GM21576 (cell line): Measurements from ENCODE around the gene INPP5A.

Experiments used
- ATAC-seq: cut with Tn5 transposase; IDR thresholded peaks from one replicate; pipeline ENCODE4 v1.9.1; 2021; ENCODE audit warnings: mild to moderate bottlenecking, moderate library complexity; ENCODE audit not compliant: unreplicated experiment

The INPP5A gene

DNA sequence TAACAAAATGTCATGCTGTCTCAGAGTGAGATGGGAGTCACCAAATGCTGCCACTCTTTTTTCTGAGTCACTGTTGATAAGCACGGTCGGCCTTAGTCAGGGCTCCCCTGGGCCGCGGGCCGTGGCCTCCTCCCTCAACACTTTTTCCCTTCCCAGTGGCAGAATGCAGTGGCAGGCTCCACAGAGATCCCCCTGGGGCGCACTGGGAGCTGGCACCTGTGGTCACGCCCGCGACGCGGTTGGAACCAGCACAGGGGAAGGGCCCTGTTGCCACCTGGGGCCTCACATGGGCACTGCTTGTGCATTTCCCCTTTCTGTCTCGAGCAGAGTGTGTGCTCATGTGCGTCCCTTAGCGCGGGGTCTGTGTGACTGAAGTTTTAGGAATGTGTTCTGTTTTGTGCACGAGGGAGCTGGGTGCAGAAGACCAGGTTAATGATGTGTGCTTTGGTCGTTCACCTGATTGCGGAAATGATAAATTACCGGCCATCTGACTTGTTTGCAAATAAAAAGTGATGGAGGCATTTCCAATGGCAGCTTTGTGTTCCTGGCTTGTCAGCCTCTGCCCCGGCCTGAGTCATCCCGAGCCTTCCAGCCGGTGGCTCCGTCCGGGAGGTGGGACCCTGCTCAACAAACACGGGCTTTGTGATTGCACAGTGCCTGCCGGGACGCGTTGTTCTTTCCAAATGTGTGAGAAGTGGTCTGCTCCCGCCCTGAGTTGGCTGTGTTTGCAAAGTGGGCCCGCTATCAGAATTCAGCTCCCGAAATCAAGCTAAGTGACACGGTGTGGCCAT is 147.7 kb downstream of the INPP5A start:
- no peak for ATAC-seq

DNA sequence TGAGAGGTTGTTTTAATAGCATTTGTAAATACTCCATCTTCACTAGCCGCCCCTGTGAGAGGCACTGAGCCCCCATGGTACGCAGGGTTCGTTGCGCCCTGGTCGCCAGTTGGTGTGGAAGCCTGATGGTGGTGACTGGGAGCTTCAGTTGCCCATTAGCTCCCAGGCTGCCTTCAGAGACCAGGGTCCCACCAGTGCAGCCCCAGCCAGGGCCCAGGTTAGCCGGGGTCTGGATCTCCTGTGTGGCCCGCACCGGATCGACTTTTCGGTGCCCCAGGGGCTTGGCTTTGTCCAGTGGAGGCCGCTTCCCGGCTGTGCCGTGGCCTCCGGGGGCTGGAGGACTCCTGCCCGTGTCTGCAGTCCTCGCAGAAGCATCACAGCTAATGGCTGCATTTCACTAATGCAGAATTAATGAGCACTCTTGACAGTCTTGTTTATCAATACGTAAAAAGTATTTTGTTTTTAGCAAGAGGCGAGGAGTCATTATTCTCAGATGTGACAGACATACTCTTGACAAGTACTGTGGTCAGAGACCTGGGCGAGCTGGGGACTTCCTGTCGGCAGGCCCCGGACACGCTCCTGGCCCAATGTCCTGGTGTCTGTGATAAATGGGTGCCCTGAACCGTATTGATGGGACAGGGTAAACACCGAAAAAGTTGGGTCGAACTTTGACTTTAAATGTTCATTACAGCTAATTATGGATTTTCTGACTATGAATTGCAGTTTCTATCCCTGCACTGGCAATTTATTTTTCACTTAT is 148.5 kb downstream of the INPP5A start:
- no peak for ATAC-seq

DNA sequence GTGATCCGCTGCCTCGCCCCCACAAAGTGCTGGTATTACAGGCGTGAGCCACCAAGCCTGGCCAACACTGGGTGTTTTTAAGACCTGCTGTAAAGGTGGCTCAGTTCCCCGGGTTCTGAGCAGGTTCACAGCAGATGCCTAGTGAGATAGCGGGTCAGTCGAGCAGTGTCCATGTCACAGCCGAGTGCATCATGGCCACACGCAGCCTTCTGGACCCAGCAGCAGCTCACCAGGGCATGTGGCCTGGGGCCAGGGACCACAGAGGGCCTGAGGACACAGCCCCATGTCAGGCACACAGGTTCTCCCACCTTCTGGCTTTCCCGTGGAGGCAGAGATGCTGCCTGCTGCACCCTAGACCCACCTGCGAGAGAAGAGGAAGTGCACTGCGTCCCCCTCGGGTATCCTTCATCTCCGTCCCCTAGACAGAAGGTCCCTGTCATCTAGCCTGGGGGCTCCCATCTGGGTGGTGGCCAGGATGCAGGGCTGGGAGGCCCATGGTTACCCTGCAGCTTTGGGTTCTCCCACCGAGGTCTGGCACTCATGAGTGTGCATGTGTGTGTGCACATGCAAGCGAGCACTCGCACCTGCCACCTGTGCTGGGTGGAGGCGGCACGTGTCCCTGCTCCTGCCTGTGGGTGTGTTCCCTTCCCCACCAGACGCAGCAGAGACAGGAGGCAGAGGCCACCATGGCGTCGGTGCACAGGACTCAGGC is 149.8 kb downstream of the INPP5A start:
- no peak for ATAC-seq

DNA sequence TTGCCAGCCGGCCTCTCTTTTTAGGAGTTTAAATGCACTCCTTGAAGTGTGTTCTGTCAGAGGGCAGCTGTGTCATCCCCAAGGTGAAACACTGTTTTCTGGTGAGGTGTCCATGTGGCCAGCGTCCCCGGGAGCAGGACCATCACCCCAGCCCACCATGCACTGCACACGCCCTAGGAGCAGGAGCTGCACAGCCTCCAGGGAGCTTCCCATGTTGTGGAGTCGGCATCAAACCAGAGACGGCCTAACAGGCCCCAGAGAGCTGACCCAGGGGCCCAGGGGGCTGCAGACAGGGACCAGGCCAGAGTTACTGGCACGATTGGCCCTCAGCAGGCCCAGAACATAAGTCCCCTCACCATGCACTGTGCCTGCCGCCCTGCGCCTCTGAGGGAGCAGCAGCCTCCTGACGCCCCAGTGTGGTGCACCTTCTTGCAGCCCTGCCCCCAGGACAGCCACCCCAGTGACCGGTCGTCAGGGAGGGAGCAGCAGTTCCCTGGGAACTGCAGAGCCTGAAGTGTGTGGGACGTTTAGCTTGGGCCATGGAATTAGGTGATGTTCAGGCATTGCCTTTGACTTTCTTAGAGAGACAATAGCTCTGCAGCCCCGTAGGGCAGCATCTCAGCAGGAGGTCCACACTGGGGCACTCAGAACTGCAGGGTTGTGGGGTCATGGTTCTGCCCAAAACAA is 150.4 kb downstream of the INPP5A start:
- no peak for ATAC-seq

DNA sequence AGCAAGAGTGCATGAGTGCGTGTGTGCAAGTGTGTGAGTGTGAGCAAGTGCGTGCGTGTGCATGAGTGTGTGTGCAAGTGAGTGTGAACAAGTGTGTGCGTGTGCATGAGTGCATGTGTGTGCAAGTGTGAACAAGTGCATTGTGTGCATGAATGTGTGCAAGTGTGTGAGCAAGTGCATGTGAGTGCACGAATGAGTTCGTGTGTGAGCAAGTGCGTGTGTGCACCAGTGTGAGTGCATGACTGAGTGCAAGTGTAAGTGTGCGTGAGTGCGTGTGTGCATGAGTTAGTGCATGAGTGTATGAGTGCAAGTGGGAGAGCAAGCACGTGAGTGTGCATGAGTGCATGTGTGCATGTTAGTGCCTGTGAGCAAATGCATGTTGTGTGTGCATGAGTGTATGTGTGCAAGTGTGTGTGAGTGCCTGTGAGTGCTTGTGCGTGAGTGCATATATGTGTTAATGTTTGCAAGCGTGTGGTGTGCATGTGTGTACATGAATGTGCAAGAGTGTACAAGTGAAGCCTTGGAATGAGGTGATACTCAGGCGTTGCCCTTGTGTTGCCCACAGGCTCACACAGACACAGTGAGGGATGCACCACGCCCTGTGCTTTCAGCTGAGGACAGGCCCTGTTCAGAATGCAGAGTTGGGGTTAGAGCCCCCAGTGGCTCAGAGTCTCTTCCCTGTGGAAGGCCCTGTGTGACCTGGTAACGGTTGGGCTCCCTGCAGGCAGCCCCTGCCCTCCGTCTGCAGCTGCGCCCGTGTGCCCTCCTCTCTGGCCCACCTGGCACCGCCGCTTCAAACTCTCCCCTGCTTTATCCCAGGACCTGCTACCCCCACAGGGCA is 151.2 kb downstream of the INPP5A start:
- no peak for ATAC-seq

DNA sequence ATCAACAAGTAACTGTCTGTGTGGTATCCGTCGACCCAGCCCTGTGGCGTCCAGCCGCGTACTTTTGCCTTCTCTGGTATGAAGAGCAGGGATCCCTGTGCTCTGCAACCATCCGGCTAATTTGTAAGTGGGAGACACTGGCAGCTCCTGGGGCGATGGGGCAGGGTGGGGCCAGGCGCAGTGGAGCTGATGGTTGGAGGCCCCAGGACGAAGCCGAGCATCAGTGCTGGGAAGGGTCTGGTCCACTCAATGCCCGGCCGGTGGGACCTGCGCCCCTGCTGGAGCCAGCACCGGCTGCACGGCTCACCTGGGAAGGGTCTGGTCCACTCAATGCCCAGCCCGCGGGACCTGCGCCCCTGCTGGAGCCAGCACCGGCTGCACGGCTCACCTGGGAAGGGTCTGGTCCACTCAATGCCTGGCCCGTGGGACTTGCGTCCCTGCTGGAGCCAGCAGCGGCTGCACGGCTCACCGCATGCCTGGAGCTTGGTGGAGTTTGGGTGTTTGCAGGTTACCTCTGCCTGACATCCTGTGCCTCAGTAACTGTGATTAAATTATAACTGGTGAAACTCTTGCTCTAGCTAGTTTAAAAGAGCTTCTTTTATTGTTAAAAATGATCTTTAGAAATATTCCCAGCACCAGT is 152.3 kb downstream of the INPP5A start:
- no peak for ATAC-seq

DNA sequence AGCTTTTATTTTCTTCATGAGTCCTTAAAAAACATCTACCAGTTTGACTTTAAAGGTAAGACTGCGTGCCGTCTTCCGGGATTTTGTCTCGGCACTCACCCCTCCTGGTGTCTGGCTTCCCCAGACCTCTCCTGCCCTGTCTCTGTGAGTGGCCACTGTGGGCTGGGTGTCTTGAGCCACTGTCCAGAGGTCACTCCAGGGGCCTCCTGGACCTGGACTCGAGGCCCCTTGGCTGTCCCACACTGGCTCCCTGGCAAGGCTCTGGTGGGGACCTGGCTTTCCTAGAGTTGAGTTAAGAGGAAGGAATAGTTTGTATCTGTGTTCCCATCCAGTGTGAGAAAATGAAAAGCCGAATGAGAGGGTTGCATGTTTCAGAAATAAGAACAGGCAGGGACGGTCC is 152.8 kb downstream of the INPP5A start:
- no peak for ATAC-seq

DNA sequence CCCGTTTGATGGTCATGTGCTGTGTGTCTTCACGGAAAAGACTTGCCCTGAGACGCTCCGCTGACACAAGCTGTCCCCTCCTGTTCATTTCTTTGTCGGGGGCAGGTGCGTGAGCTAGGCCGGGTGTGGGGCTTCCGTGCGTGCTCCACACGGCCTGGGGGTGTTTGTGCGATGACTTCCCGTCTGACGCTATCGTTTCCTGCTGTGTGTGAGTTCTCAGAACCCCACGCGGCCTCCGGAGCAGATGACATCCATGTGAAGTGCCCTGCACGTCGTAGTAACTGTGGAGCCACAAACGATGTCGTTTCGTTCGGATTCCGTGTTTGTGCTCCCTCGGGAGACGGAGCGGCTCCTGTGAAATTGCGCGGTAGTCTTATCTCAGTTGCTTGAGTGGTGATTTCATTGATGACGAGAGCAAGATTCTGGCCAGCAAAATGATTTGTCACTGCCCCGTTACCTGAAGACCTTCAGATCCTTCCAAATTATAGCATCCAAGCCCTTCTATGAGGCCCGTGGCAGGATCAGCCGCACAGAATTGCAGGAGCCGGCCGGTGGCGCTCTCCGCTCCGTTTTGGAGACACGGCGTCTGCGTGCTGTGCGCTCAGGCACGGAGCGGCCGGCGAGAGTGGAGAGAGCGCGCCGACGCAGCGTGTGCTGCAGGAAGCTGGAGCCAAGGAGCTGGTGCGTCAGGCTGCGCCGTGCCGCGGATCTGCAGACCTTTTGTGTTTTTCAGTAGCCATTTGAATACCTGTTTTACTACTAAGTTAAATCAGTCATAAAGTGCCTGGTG is 153.4 kb downstream of the INPP5A start:
- ATAC-seq: no peak

DNA sequence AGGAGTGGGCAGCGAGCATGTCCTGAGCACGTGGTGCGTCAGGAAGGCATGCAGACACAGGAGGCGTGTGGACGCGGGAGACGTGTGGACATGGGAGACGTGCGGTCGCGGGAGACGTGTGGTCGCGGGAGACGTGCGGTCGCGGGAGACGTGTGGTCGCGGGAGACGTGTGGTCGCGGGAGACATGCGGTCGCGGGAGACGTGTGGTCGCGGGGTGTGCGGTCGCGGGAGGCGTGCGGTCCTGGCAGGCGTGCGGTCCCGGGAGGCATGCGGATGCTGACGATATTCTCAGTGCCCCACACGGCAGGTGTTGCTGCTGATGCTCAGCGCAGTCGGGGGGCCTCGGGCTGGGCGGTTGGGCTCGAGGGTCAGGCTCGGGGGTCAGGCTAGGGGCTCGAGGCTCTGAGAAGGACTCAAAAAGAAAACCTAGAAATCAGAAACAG is 154.1 kb downstream of the INPP5A start:
- no peak for ATAC-seq

DNA sequence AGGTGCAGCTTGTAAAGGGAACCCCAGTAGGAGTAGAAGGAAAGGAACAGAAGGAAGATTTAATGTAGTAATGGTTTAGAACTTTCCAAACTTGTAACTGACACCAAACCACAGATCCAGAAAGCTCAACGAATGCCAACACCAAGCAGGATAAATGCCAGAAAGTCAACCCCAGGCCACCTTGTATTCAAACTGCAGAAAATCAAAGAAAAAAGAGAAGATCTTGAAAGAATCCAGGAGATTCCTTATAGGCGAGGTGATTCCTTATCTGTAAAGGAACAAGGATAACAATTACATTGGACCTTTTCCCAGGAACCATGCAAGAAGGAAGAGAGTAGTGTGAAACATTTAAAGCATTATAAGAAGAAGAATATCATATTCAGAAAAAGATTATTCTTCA is 154.7 kb downstream of the INPP5A start:
- ATAC-seq: no peak

DNA sequence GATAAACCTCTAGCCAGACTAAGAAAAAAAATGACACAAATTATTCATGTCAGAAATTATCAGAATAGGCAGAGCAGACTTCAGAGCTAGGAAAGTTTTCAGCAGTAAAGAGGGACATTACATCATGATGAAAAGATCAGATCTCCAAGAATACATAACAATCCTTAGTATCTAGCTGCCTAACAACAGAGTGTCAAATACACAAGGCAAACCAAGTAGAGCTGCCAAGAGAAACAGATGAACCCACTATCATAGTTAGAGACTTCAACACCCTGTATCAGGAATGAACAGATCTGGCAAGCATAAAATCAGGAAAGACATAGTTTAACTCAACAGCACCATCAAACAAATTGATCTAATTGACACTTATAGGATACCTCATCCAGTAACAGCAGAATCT is 156.1 kb downstream of the INPP5A start:
- ATAC-seq: no peak

DNA sequence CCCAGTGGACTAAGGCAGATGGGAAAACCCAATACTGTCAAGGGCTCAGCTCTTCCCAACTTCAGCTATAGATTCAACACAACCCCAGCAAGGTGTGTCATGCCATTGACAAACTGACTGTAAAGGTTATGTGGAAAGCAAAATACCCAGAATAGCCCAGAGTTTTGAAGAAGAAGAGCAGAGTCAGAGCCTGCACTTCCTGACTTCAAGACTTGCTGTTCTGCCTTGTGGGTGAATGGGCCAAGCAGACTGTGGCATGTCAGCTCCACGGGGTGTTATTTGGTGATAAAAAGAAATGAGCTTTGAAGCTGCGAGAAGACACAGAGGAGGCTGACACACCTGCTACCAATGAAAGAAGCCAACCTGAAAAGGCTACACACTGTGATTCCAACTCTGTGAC is 158.6 kb downstream of the INPP5A start:
- ATAC-seq: no peak

DNA sequence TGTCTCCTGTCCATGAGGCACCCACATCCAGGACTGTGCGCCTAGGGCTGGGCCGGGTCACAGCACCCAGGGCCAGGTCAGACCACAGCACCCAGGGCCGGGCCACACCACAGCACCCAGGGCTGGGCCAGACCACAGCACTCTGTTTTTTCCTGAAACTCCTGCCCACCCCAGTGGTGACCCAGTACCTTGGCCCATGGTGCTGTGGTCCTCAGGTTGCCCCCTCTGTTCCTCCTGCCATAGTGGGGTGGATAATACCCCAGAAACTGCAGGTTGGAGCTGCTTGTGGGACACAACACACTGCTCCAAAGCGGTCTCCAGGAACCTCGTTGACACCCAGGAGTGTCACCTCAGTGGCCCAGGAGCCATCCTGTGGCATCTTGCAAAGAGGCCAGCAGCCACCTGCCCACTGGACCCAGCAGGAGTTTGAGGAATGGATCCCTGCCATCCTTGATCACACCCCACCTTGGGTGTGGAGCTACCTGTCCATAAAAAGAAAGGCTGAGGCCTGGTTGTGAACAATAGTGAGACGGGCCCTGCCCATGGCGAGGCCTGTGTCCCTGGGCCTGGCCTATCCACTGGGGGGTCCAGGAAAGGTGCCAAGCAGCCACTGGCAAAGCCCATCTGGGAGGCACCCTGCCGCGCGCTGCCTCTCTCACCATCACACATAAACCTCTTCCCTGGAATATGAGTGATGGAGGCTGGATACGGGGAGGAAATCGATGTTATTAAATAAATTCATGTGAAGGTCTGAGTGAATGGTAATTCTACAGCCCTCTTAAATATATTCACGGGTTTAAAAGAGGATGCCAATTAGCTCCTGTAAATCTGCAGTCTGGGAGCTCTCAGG is 159.4 kb downstream of the INPP5A start:
- no peak for ATAC-seq

DNA sequence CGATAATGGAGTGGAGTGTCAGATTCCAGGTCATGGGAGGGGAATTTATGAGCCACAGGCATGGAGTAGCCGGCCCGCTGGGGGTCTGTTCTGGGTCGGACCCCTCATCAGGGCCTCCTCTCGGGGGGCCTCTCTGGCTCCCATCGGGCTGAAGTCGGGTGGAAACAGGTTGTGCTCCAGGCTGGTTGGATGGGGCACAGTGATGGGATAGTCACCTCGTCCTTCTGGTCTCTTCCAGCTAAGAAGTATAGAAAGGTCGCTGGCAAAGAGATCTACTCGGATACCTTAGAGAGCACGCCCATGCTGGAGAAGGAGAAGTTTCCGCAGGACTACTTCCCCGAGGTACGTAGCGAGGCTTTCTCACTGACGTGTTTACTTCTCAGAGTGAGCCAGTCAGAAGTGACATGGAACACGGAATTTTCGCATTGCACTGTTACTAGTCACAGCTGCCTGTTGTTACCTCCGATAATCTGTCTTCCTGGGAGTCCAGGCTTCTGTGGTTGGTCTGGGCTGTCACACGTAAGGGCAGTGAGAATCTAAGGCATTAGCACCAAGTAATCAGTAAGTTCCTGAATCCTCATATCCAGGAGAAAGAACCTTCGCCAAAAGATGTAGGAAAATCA is 160.1 kb downstream of the INPP5A start:
- no peak for ATAC-seq

DNA sequence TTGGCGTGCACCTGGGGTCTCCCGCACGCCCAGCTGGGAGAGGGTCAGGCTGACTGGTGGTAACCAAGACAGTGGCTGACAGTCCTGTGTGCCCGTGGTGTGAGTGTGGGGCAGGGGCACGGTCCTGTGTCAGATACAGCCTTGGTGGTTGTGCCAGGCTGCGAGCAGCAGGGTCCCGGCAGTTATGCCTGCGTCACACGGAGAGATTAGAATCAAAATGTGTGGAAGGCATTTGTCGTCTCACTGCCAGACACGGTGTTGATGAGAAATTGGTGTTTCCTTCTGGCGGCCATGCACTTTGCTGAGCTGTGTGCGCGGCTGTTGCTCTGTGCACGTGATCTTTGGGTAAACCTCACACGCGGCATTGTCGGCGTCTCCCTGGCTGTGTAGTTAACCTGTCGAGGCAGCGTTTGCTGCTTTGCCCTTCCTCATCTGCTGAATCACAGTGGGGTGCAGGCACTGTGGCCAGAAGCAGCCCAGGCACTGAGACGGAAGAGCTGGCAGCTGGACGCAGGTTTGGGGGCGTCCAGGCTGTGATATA is 160.7 kb downstream of the INPP5A start:
- no peak for ATAC-seq

DNA sequence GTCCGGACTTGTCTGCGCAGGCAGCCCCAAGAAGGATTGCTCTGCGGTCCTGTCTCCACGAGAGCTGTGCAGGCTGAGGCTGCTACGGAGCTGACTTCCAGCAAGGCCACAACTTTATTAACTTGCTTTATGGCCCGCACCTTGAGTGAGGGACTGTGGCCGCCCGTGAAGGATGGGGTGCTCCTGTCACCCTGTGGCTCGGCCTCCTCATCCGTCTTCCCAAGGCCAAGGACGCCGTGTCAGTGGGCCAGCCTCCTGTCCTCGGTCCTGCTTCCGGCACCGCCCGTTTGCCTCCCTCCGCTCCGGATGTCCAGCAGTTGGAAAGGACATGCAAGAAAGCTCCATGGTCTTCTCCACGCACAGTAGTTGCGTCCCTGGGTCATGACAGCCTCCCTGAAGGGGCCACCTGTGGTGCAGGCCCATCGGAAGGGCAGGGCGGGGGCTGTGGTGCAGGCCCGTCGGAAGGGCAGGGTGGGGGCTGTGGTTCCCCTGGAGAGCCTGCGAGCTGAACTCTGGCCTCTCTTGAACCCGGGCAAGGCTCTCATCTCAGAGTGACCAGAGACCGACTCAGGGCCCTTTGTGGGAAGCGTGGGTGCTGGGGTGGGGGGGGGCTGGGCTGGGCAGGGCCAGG is 161.3 kb downstream of the INPP5A start:
- ATAC-seq: no peak
